Motor neuron (in vitro differentiated cells): ENCODE measurements around the gene ZNF610. TPM values are rescaled to one million over a fixed set of nuclear protein-coding genes. Genes with fewer than 3 reads are reported as not detected.
A peak's percentile ranks its signal among the peaks of the same experiment; 100 is the strongest.
"Not testable (repeated sequence)": the region's sequence is repeated elsewhere in the genome, so short reads cannot be mapped to it uniquely, and the experiment has no call there.

Experiments
- ATAC-seq, 8 experiments: fragments of 200-7000 bp; cut with Tn5 transposase; replicated peaks in 6 of 8; 2 replicates each; pipeline ENCODE4 v1.8.0; 2021; ENCODE audit warnings: mild to moderate bottlenecking in 8 of 8, moderate library complexity in 8 of 8
- H3K27ac ChIP-seq, 2 donors: fragments of 250-450 bp; sonication (Bioruptor Pico); 2 replicates each; pipeline ENCODE4 v1.9.0; 2021; ENCODE audit warnings: antibody characterized with exemption in 2 of 2, mild to moderate bottlenecking in 2 of 2, moderate library complexity in 1 of 2
- H3K4me1 ChIP-seq, 2 donors: fragments of 250-450 bp; sonication (Bioruptor Pico); replicated peaks in 1 of 2; 2 replicates each; pipeline ENCODE4 v1.6.1; 2021; ENCODE audit warnings: antibody characterized with exemption in 2 of 2, mild to moderate bottlenecking in 2 of 2, moderate library complexity in 1 of 2
- H3K4me3 ChIP-seq, 5 donors: fragments of 250-450 bp; sonication (Bioruptor Pico); 2 replicates each; pipeline ENCODE4 v1.9.0; 2021; ENCODE audit warnings: antibody characterized with exemption in 5 of 5, mild to moderate bottlenecking in 5 of 5, moderate library complexity in 4 of 5
- WGBS, 10 experiments: fragments of 450-650 bp; shearing (Covaris generic); methylation state at CpG; one replicate each; pipeline ENCODE4 v1.0.0; 2022; 5-methylcytosine and 5-hydroxymethylcytosine counted together
- in situ Hi-C, 9 experiments: fragments of 400-800 bp; cut with MboI; loops; one replicate each; pipeline ENCODE4 v1.15.0; 2021; ENCODE audit warnings: low sequenced_read_pairs in 9 of 9, low pct_unique_long_range_greater_than_20kb in 2 of 9; ENCODE audit not compliant: unreplicated experiment in 9 of 9
- total RNA-seq, 8 experiments: library from RNA; unstranded; fragments of 300-600 nt; gene quantifications; 2 replicates each; pipeline versions ENCODE4 v1.2.3 to v1.2.4, GENCODE V29; 2022

Gene ZNF610
- total RNA-seq = 10 to 100 TPM in 5 of 8 experiments, 1 to 10 TPM in 3; 1.7 to 17.3 (median 13.3) TPM

DNA sequence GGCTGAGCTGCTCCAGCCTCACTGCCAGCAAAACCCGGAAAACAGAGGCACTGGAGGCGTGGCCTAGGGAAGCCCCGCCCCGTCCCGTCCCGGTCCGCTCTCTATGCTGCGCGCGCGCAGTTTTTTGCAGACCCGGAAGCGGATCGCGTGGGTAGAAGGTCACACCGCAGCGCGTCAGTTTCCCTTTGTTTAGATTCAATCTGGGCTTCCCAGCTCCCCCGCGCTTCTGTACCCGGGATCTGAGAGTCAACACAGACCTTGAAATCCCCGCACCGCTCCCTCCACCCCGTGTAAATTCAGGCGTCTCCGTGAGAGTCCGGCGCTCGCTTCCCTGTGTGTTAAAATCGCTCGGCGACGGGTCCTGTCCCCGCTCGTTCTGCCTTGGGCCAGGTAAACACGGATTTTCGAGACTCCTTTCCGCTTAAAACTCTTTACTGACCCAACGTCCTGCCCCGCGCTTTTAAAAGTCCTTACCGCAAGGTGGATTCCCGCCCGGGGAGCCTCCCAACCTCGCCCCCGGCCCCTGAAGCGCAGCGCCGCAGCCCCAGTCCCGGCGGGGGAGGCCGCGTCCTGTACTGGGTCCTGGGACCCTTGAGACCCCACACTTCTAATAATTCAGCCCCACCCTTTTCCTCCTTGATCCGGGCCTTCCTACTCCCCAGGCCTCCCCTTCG is at the start of gene ZNF610:
Gene ZNF610, plus strand, starts transcription at position 127 of the 674 bp plus-strand sequence. CDS start 12,930 bp downstream, outside the sequence.
- 0 to 4% (median 2%) methylated on average over 8 to 16 of the region's 55 CpGs; no CpG with 5 or more reads in 7 of the 10 experiments for WGBS, 10 experiments
- in situ Hi-C loops = no loop called here
- Histone ChIP-seq H3K4me3 (peak within 1 kb of the TSS; percentile 45 to 87 (median 67)), H3K27ac (peak within 1 kb of the TSS; percentile 89 to 90), H3K4me1 (peaks cover 0 to 5% of the 10 kb centered on the region in 2 donors)
- peak; percentile 91 to 98 (median 97) for ATAC-seq

DNA sequence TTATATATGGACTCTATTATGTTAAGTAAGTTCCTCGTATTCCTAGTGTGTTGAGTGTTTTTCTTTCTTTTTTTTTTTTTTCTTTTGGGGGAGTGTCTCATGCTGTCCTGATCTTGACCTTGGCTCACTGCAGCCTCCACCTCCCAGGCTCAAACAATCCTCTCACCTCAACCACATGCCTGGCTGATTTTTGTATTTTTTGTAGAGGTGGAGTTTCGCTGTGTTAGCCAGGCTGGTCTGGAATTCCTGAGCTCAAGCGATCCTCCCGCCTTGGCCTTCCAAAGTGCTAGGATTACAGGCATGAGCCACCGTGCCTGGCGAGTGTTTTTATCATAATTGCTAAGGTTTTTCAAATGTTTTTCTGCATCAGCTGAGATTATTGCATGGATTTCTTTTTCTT is 49.8 kb upstream of the ZNF610 start:
- in situ Hi-C loops = no loop called here
- H3K4me1 ChIP-seq = no peaks in the 10 kb centered on the region
- H3K27ac ChIP-seq = no peak overlapping the region
- WGBS, 10 experiments = 82 to 98% (median 94%) methylated on average over 1 to 6 of the region's 6 CpGs; no CpG with 5 or more reads in 3 of the 10 experiments
- no peak overlapping the region for H3K4me3 ChIP-seq
- no peak for ATAC-seq

DNA sequence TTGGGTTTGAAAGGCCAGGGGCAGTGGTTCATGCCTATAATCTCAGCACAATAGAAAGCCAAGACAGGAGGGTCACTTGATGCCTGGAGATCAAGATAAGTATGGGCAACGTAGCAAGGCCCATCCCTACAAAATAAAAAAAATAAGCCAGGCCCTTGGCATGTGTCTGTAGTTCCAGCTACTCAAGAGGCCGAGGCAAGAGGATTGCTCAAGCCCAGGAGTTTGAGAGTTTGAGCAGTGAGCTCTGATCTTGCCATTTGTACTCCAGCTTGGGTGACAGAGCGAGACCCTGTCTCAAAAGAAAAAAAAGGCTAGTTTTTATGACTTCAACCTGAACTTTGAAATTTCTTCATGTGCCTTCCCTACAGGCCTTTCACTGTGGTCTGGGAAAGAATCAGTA is 44.3 kb upstream of the ZNF610 start:
- Histone ChIP-seq H3K4me3 (no peak overlapping the region), H3K4me1 (peaks cover 0 to 2% of the 10 kb centered on the region in 2 donors), H3K27ac (no peak overlapping the region)
- in situ Hi-C loops = no loop called here
- 50 to 100% (median 85%) methylated on average over 1 to 2 of the region's 3 CpGs; no CpG with 5 or more reads in 3 of the 10 experiments for WGBS, 10 experiments
- no peak for ATAC-seq

DNA sequence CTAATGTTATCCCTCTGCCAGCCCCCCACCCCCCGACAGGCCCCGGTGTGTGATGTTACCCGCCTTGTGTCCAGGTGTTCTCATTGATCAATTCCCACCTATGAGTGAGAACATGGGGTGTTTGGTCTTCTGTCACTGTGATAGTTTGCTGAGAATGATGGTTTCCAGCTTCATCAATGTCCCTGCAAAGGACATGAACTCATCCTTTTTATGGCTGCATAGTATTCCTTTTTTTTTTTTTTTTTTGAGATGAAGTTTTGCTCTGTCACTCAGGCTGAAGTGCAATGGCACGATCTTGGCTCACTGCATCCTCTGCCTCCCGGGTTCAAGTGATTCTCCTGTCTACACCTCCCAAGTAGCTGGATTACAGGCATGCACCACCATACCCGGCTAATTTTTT is 43.1 kb upstream of the ZNF610 start:
- H3K4me1 ChIP-seq, ATAC-seq, H3K4me3 ChIP-seq, H3K27ac ChIP-seq, in situ Hi-C loops: not testable (repeated sequence)
- 93 to 100% (median 100%) methylated on average over 1 to 4 of the region's 6 CpGs; no CpG with 5 or more reads in 2 of the 10 experiments for WGBS, 10 experiments

DNA sequence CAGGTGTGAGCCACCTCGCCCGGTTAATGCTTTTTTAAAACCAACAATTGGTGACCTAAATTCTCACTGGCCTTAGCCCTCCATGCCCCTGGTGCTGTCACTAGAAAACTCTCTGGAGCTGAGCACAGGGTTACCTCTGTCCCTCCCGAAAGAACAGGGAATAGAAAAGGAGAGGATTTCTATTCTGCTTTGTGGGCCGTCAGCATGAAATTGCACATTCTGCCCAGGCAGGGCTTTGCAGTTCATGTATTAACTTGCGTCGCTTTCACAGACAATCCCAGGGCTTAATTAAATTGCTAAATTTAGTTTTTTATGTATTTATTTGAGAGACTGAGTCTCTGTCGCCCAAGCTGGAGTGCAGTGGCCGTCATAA is 39.7 kb upstream of the ZNF610 start:
- peak overlapping the region; percentile 76 to 100 (median 99) for H3K4me3 ChIP-seq
- WGBS, 10 experiments = 0 to 26% (median 20%) methylated on average over 2 to 8 of the region's 8 CpGs; no CpG with 5 or more reads in 2 of the 10 experiments
- ATAC-seq = peak; percentile 1 to 21 (median 8)

DNA sequence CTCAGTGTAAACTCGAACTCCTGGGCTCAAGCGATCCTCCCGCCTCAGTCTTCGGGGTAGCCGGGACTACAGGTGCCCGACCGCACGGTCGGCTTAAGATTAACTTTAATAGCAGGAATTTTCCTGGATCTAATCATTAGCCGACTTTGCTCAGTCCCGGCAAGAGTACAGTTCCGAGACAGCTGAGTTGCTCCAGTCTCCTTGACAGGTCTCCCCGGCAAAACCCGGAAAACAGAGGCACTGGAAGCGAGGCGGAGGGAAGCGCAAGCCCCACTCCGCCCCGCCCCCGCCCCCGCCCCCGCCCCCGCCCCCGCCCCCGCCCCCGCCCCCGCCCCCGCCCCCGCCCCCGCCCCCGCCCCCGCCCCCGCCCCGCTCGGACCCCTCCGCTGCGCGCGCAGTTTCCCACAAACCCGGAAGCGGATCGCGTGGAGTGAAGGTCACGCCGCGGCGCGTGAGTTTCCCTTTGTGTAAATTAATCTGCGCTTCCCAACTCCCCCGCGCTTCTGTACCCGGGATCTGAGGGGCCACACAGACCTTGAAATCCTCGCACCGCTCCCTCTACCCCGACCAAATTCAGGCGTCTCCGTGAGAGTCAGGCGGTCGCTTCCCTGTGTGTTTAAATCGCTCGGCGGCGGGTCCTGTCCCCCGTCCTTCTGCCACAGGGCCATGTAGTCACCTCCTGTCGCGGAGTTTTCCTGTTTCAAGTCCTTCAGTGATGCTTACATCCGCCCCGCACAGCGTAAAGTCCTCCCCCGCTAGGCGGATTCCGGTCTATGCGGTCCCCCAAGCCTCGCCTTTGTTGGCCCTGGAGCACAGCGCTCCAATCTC is 39.1 kb upstream of the ZNF610 start, which contains the start of gene ZNF480:
Gene ZNF480, plus strand, starts transcription at position 397 of the 828 bp plus-strand sequence. CDS start 3,244 bp downstream, outside the sequence.
- Histone ChIP-seq H3K4me3 (peak within 1 kb of the TSS; percentile 76 to 100 (median 99)), H3K27ac (peak within 1 kb of the TSS; percentile 94 to 97), H3K4me1 (peaks cover 5 to 11% of the 10 kb centered on the region in 2 donors)
- peak; percentile 86 to 91 (median 90) for ATAC-seq
- whole genome bisulfite sequencing, 10 experiments = 0 to 20% (median 1%) methylated on average over 1 to 21 of the region's 75 CpGs; no CpG with 5 or more reads in 4 of the 10 experiments
- in situ Hi-C loops = no loop called here

More for the DNA sequence above, 39.7 kb upstream of the ZNF610 start:
- in situ Hi-C loops = no loop called here
- H3K4me1 ChIP-seq = peaks cover 5 to 11% of the 10 kb centered on the region in 2 donors
- no peak overlapping the region for H3K27ac ChIP-seq

DNA sequence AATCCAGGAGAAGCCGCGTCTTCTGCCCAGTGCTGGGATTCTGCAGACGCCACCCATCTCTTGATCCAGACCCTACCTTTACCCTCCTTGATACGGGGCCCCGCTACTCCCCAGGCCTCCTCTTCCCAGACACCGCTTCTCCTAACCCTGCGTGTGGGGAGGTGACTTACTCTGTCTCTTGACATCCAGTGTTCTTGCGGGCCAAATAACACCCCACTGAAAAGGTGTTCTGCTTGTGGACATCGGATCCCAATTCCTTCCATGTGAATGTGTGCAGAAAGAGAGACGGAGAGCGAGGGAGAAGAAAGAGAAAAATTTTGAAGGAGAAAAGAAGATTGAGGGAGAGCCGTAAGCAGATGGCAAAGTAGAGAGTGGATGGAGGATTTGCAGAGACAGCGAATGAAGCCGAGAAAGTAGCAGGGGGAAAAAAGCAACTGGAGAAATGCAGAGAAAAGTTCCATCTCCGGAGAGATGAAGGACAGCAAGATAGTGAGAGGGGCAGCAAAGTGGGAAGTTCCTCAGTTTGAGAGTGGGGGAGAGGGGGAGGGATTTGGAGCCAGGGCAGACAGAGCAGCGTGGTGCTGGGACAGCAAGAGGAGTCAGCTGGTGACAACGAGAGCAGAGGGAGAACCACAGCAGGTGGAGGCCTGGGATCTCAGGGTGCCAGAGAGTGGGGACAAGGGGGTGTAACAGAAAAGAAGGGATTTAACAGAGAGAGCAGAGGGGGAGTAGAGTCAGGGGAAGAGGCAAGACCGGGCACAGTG is 38.3 kb upstream of the ZNF610 start:
- in situ Hi-C loops = no loop called here
- Histone ChIP-seq H3K27ac (peak overlapping the region; percentile 94 to 97), H3K4me1 (peaks cover 5 to 11% of the 10 kb centered on the region in 2 donors), H3K4me3 (peak overlapping the region; percentile 76 to 100 (median 99))
- 0 to 43% (median 7%) methylated on average over 2 to 13 of the region's 18 CpGs for WGBS, 10 experiments
- ATAC-seq = peak; percentile 2 to 18 (median 10)

DNA sequence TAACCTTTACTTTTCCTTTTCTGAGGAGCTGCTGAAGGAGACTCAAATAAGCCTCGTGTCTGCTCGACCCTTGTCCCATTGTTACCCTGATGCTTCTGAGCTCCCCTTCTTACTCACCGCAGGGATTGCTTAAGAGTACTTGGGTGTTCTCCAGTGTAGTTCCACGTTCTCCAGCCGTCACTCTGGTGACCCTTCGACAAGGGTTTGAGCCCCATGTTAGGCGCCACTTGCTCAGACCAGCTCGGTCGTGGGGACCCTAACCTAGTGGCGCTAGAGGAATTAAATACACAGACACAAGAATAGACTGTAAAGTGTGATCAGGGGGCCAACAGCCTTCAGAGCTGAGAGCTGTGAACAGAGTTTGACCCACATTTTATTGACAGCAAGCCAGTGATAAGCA is 28.8 kb upstream of the ZNF610 start:
- H3K27ac ChIP-seq = no peak overlapping the region
- in situ Hi-C loops = no loop called here

DNA sequence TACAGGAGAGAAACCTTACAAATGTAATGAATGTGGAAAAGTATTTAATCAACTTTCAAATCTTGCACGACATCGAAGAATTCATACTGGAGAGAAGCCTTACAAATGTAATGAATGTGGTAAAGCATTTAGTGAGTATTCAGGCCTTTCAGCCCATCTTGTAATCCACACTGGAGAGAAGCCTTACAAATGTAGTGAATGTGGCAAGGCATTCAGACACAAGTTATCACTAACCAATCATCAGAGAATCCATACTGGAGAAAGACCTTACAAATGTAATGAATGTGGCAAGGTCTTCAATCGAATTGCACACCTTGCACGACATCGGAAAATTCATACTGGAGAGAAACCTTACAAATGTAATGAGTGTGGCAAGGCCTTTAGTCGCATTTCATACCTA is 13.6 kb upstream of the ZNF610 start:
- in situ Hi-C loops = no loop called here
- no peak for ATAC-seq
- 93 to 100% (median 100%) methylated on average over 2 to 6 of the region's 6 CpGs for WGBS, 10 experiments
- H3K4me3 ChIP-seq = no peak overlapping the region
- no peaks in the 10 kb centered on the region for H3K4me1 ChIP-seq
- no peak overlapping the region for H3K27ac ChIP-seq

More for the DNA sequence above, 28.8 kb upstream of the ZNF610 start:
- 88 to 100% (median 98%) methylated on average over 3 to 8 of the region's 10 CpGs; no CpG with 5 or more reads in 3 of the 10 experiments for WGBS, 10 experiments
- no peak for ATAC-seq
- Histone ChIP-seq H3K4me1 (no peaks in the 10 kb centered on the region), H3K4me3 (no peak overlapping the region)

DNA sequence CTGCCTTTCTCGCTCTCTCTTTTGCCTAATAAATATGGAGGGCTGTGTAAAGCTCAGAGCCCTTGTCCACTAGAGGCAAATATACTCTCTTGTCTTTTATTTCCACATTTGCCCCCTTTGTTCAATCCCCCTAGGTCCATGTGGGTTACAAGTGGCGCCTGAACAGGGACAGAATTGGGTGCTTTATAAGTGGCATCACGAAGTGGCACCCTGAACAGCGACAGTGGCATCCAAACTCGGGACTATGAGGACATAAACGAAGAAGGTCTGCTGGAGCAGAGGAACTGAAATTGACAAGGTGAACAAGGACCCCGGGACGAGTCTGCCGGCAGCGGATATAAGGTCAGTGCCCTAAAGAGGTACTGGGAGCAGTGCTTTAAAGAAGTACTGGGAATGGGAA is 4.3 kb upstream of the ZNF610 start:
- ATAC-seq = no peak
- Histone ChIP-seq H3K4me1 (no peaks in the 10 kb centered on the region), H3K4me3 (no peak overlapping the region), H3K27ac (no peak overlapping the region)
- in situ Hi-C loops = no loop called here
- 0 to 100% (median 72%) methylated on average over 1 to 9 of the region's 10 CpGs; no CpG with 5 or more reads in 2 of the 10 experiments for WGBS, 10 experiments

DNA sequence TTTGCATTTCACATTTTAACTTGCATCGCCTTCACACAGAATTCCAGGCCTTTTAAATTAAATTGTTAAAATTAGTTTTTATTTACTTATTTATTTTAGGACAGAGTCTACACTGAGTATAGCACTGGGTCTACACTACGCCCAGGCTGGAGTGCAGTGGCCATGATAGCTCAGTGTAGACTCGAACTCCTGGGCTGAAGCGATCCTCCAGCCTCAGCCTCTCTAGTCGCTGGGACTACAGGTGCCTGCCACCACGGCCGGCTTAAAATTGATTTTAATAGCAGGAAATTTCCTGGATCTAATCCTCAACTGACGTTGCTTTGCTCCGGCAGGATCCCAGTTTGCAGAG is 301 bp upstream of the ZNF610 start:
- Histone ChIP-seq H3K27ac (peak overlapping the region; percentile 89 to 90), H3K4me3 (peak overlapping the region; percentile 45 to 87 (median 67)), H3K4me1 (peaks cover 0 to 5% of the 10 kb centered on the region in 2 donors)
- in situ Hi-C loops = no loop called here
- WGBS, 10 experiments = 0 to 100% (median 80%) methylated on average over 1 to 8 of the region's 9 CpGs; no CpG with 5 or more reads in 1 of the 10 experiments
- ATAC-seq = peak in 7 of 8 experiments; percentile 18 to 69 (median 64)

DNA sequence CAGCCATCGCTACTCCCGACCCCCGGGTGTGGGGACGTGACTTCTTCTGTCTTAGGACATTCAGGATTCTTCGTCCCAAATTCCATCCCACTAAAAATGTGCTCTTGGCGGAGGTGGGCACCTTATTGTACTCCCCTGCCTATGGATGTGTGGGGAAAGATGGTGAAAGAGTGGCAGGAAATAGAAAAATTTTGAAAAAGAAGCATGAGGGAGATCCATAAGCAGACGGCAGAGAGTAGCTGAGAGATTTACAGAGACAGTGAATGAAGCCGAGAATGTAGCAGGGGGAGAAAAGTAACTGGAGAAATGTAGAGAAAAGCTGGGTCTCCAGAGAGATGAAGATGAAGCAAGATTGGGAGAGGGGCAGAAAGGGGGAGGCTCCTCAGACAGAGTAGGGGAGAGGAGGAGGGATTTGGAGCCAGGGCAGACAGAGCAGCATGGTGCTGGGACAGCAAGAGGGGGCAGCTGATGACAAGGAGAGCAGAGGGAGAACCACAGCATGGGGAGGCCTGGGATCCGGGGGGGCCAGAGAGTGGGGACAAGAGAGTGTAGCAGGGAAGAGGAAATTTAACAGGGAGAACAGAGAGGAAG is 843 bp downstream of the ZNF610 start:
- H3K4me1 ChIP-seq = peaks cover 0 to 5% of the 10 kb centered on the region in 2 donors
- ATAC-seq = peak in 7 of 8 experiments; percentile 1 to 32 (median 6)
- peak overlapping the region; percentile 89 to 90 for H3K27ac ChIP-seq
- in situ Hi-C loops = no loop called here
- H3K4me3 ChIP-seq = peak overlapping the region; percentile 45 to 87 (median 67)
- WGBS, 10 experiments = 0 to 17% (median 6%) methylated on average over 1 to 7 of the region's 9 CpGs; no CpG with 5 or more reads in 2 of the 10 experiments
